ENCODE measurements around the gene EXOC2.

DNA sequence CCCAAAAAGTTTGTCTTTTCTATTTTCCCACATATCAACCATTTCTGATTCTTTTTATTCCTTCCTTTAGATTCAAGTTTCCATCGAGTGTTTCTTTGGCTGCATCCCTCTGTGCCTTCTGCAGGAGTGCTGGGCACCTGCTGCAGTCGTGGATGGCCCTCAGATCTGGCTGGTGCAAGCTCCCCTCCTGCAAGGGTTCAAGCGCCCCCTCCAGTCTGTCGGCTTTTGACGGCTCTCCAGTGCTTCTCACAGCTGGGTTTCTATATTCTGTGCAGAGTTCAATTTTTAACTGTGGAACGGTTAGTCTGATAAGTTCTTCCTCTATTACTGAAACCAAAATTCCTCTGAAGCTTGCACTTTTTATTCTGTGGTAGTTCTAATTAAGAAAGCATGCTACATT, 168.1 kb downstream of the EXOC2 start:
- TF ChIP-seq, protein P1, sequence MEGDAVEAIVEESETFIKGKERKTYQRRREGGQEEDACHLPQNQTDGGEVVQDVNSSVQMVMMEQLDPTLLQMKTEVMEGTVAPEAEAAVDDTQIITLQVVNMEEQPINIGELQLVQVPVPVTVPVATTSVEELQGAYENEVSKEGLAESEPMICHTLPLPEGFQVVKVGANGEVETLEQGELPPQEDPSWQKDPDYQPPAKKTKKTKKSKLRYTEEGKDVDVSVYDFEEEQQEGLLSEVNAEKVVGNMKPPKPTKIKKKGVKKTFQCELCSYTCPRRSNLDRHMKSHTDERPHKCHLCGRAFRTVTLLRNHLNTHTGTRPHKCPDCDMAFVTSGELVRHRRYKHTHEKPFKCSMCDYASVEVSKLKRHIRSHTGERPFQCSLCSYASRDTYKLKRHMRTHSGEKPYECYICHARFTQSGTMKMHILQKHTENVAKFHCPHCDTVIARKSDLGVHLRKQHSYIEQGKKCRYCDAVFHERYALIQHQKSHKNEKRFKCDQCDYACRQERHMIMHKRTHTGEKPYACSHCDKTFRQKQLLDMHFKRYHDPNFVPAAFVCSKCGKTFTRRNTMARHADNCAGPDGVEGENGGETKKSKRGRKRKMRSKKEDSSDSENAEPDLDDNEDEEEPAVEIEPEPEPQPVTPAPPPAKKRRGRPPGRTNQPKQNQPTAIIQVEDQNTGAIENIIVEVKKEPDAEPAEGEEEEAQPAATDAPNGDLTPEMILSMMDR (IDR thresholded peaks at IDR 0.05): no peak
- TF ChIP-seq TCF7L2 (IDR thresholded peaks at IDR 0.05; ENCODE audit: low read depth, low read length): no peak
- TF ChIP-seq SIN3A (IDR thresholded peaks at IDR 0.05; ENCODE audit: borderline replicate concordance, insufficient read depth, low read depth, low read length): no peak
- no peak for TF ChIP-seq POLR2AphosphoS5 (IDR thresholded peaks at IDR 0.05; ENCODE audit: low read depth, low read length)

Measured in Panc1 (cell line).